Keratinocyte (primary cell): ENCODE data around the gene IMPDH1. TPM values are rescaled to one million over a fixed set of nuclear protein-coding genes. Genes with fewer than 3 reads are reported as not detected.

Experiments
- DNase-seq: peaks from one replicate; pipeline ENCODE4 v3.0.0-alpha.2; 2011; ENCODE audit warnings: low read depth, missing footprints, low spot score
- FAIRE-seq: peaks from 2 replicates; lab custom pipeline; 2011; peaks lifted over from hg19 to GRCh38; lab: Jason Lieb, UNC
- H2AFZ ChIP-seq: 2 replicates; pipeline ENCODE4 v1.6.0; 2012; ENCODE audit warnings: low read length, control low read depth, inconsistent platforms; ENCODE audit not compliant: control insufficient read depth
- H3K27ac ChIP-seq: 2 replicates; pipeline ENCODE4 v1.5.1; 2011; ENCODE audit warnings: low read length; ENCODE audit not compliant: control insufficient read depth, insufficient read depth
- H3K27me3 ChIP-seq: 3 replicates; pipeline ENCODE4 v1.6.0; 2011; ENCODE audit warnings: low read length; ENCODE audit not compliant: control insufficient read depth, insufficient read depth; ENCODE audit errors: extremely low read depth
- H3K36me3 ChIP-seq, 2 experiments: 2 replicates in 1 of 2; 3 replicates in 1 of 2; pipeline ENCODE4 v1.5.1; 2011; ENCODE audit warnings: low read length in 2 of 2, mild to moderate bottlenecking in 1 of 2; ENCODE audit not compliant: control insufficient read depth in 2 of 2, insufficient read depth in 2 of 2; ENCODE audit errors: extremely low read depth in 1 of 2
- H3K4me1 ChIP-seq: 3 replicates; pipeline ENCODE4 v1.5.1; 2011; ENCODE audit warnings: low read length; ENCODE audit not compliant: control insufficient read depth, insufficient read depth; ENCODE audit errors: extremely low read depth
- H3K4me2 ChIP-seq: 3 replicates; pipeline ENCODE4 v1.6.0; 2011; ENCODE audit warnings: low read depth, low read length; ENCODE audit not compliant: control insufficient read depth, insufficient read depth; ENCODE audit errors: extremely low read depth
- H3K4me3 ChIP-seq, 3 experiments: fragments of 200-600 bp in 1 of 3; sonication (generic) in 1 of 3; 2 replicates in 2 of 3; 3 replicates in 1 of 3; pipeline ENCODE4 v1.5.1; 2011 to 2016; ENCODE audit warnings: low read length in 3 of 3, mild to moderate bottlenecking in 3 of 3, control low read depth in 2 of 3, inconsistent platforms in 1 of 3, low read depth in 1 of 3, mixed read lengths in 1 of 3, mixed run types in 1 of 3, moderate library complexity in 1 of 3; ENCODE audit not compliant: control insufficient read depth in 2 of 3, insufficient read depth in 2 of 3; ENCODE audit errors: extremely low read depth in 1 of 3
- H3K79me2 ChIP-seq: 2 replicates; pipeline ENCODE4 v1.6.0; 2012; ENCODE audit warnings: low read length; ENCODE audit not compliant: control insufficient read depth, insufficient read depth
- H3K9ac ChIP-seq: 3 replicates; pipeline ENCODE4 v1.6.0; 2011; ENCODE audit warnings: low read length; ENCODE audit not compliant: control insufficient read depth, insufficient read depth; ENCODE audit errors: extremely low read depth
- H3K9me1 ChIP-seq: 3 replicates; pipeline ENCODE4 v1.6.0; 2011; ENCODE audit warnings: low read length; ENCODE audit not compliant: control insufficient read depth, insufficient read depth; ENCODE audit errors: extremely low read depth
- H3K9me3 ChIP-seq: 2 replicates; pipeline ENCODE4 v1.5.1; 2012; ENCODE audit warnings: low read depth, low read length; ENCODE audit not compliant: control insufficient read depth
- H4K20me1 ChIP-seq: 3 replicates; pipeline ENCODE4 v1.6.0; 2011; ENCODE audit warnings: low read length; ENCODE audit not compliant: control insufficient read depth, insufficient read depth; ENCODE audit errors: extremely low read depth
- CTCF ChIP-seq, 3 experiments: IDR thresholded peaks in 1 of 3; conservative IDR thresholded peaks in 1 of 3; optimal IDR thresholded peaks in 1 of 3; 2 replicates in 2 of 3; 3 replicates in 1 of 3; pipeline versions ENCODE3 to v1.5.1; 2011; ENCODE audit warnings: low read length in 3 of 3, mild to moderate bottlenecking in 3 of 3, moderate library complexity in 2 of 3, control low read depth in 1 of 3, inconsistent platforms in 1 of 3; ENCODE audit not compliant: insufficient read depth in 2 of 3; ENCODE audit errors: extremely low read depth in 1 of 3
- EZH2 ChIP-seq: IDR thresholded peaks from one replicate; pipeline ENCODE4 v1.6.1; 2012; ENCODE audit warnings: inconsistent platforms, mild to moderate bottlenecking, low read length, moderate library complexity
- dilution Hi-C: fragments of 300-500 bp; cut with MboI; formaldehyde crosslinking; loops from one replicate; pipeline ENCODE4 v1.7.0; 2020; ENCODE audit warnings: low sequenced_read_pairs; ENCODE audit not compliant: extremely low pct_ligation_motif_present
- polyA plus RNA-seq, 5 experiments: library from polyadenylated mRNA; depleted of rRNA in 3 of 5; stranded (reverse) in 3 of 5; stranded (forward) in 1 of 5; unstranded in 1 of 5; fragments of >200 nt; gene quantifications; 1 replicate in 1 of 5; 2 replicates in 3 of 5; 3 replicates in 1 of 5; pipeline versions ENCODE4 v1.2.1 to v1.2.3, GENCODE V29; 2011 to 2012; ENCODE audit warnings: missing spikeins in 2 of 5, low read depth in 1 of 5, low replicate concordance in 1 of 5

IMPDH1 gene
- polyA plus RNA-seq, 1 donor (not counting 4 experiments of a cell fraction or from before 2014, with no cell fraction given) = 56.2 TPM

- Histone ChIP-seq H3K27me3 (peaks cover 10% of the 10 kb centered on the region), H3K9ac (no peak overlapping the region), H2AFZ (no peak overlapping the region), H3K4me3 (no peak overlapping the region), H3K36me3 (no peaks in the 10 kb centered on the region), H3K27ac (no peak overlapping the region), H3K79me2 (no peaks in the 10 kb centered on the region), H3K9me1 (no peaks in the 10 kb centered on the region), H4K20me1 (no peaks in the 10 kb centered on the region), H3K9me3 (no peaks in the 10 kb centered on the region), H3K4me1 (peaks cover 6% of the 10 kb centered on the region), H3K4me2 (no peak overlapping the region)
- FAIRE-seq (no peak), DNase-seq (no peak)
- TF ChIP-seq EZH2 (no peak), CTCF (optimal IDR thresholded peaks at IDR 0.05 in 1 of 3, IDR thresholded peaks at IDR 0.05 in 1 of 3, conservative IDR thresholded peaks at IDR 0.05 in 1 of 3; ENCODE audit: extremely low read depth in 1 of 3, insufficient read depth in 2 of 3, low read length in 3 of 3) (no peak)
- dilution Hi-C loops = no loop called here
Observed at GRCh38 chr7:128383776-128384175, 26.0 kb downstream of the IMPDH1 start.

- no peak overlapping the region for H3K4me3 ChIP-seq
- peaks cover 6% of the 10 kb centered on the region for H3K4me1 ChIP-seq
- H3K27me3 ChIP-seq = no peaks in the 10 kb centered on the region
- no peaks in the 10 kb centered on the region for H3K9me3 ChIP-seq
- TF ChIP-seq EZH2 (no peak), CTCF (optimal IDR thresholded peaks at IDR 0.05 in 1 of 3, IDR thresholded peaks at IDR 0.05 in 1 of 3, conservative IDR thresholded peaks at IDR 0.05 in 1 of 3; ENCODE audit: extremely low read depth in 1 of 3, insufficient read depth in 2 of 3, low read length in 3 of 3) (peak; percentile 85 to 90 (median 89))
- H3K79me2 ChIP-seq = no peaks in the 10 kb centered on the region
- peak overlapping the region; percentile 58 for H2AFZ ChIP-seq
- H3K4me2 ChIP-seq = peak overlapping the region; percentile 27
- FAIRE-seq = peak; percentile 73
- dilution Hi-C loops = no loop called here
- H3K27ac ChIP-seq = no peak overlapping the region
- H3K9ac ChIP-seq = peak overlapping the region; percentile 12
- H4K20me1 ChIP-seq = no peaks in the 10 kb centered on the region
- H3K9me1 ChIP-seq = no peaks in the 10 kb centered on the region
- H3K36me3 ChIP-seq = no peaks in the 10 kb centered on the region
- DNase-seq = peak; percentile 64
Observed at GRCh38 chr7:128381161-128381821, 28.5 kb downstream of the IMPDH1 start.
